ENCODE results near the gene CD38.

DNA sequence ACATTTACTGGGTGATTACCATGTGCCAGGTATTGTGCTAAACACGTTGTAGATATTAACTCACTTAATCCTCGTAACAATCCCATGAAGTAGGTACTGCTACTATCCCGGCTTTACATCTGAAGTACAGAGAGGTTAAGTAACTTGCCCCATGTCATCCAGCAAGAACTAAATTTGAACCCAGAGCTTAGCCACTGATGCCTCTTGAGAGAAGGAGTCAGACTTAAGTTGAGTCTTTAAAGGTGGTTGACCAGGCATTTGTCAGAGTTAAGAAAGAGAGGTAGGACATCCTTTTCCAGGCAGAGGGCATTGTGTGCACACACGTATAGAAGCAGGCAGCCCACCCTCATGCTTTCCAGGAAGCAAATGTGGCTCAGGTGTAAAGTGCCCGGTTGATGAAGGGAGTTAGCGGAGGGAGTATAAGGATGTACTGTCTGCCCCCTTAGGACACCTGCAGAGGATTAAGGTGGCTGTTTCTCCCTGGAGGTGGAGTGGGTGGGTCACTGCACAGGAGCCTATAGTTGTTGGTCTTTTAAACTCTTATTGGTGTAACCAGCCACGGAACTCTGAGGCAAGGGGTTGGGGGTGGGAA lies 335 bp upstream of the CD38 start:
- TF ChIP-seq, protein P1, sequence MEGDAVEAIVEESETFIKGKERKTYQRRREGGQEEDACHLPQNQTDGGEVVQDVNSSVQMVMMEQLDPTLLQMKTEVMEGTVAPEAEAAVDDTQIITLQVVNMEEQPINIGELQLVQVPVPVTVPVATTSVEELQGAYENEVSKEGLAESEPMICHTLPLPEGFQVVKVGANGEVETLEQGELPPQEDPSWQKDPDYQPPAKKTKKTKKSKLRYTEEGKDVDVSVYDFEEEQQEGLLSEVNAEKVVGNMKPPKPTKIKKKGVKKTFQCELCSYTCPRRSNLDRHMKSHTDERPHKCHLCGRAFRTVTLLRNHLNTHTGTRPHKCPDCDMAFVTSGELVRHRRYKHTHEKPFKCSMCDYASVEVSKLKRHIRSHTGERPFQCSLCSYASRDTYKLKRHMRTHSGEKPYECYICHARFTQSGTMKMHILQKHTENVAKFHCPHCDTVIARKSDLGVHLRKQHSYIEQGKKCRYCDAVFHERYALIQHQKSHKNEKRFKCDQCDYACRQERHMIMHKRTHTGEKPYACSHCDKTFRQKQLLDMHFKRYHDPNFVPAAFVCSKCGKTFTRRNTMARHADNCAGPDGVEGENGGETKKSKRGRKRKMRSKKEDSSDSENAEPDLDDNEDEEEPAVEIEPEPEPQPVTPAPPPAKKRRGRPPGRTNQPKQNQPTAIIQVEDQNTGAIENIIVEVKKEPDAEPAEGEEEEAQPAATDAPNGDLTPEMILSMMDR (IDR thresholded peaks at IDR 0.05): no peak
- no peak for TF ChIP-seq POLR2A (IDR thresholded peaks at IDR 0.05)
